SU-DHL-6 (cell line): ENCODE measurements around the gene SPRTN.

Experiments
- H2AFZ ChIP-seq: fragments of 200-600 bp; sonication (generic); 2 replicates; pipeline ENCODE4 v1.6.1; 2014; ENCODE audit warnings: low read depth, mild to moderate bottlenecking, moderate library complexity, mixed read lengths, antibody characterized with exemption, low read length; ENCODE audit not compliant: severe bottlenecking
- H3F3A ChIP-seq: fragments of 200-600 bp; shearing (Covaris generic); 2 replicates; pipeline ENCODE4 v1.6.0; 2016; ENCODE audit warnings: antibody characterized with exemption, mild to moderate bottlenecking; ENCODE audit not compliant: insufficient read depth
- H3K27ac ChIP-seq: fragments of 200-600 bp; sonication (generic); 2 replicates; pipeline ENCODE4 v1.5.1; 2016; ENCODE audit warnings: low read depth, mild to moderate bottlenecking, low read length, moderate library complexity, mixed read lengths
- H3K27me3 ChIP-seq: fragments of 200-600 bp; sonication (generic), shearing (Covaris generic); 2 replicates; pipeline ENCODE4 v1.6.0; 2014; ENCODE audit warnings: mild to moderate bottlenecking, low read length
- H3K36me3 ChIP-seq: fragments of 200-600 bp; sonication (generic); 2 replicates; pipeline ENCODE4 v1.6.1; 2014; ENCODE audit warnings: mild to moderate bottlenecking, low read length, mixed read lengths
- H3K4me2 ChIP-seq: fragments of 300-600, 200-600 bp; shearing (Covaris generic), sonication (generic); 2 replicates; pipeline ENCODE4 v1.6.0; 2014; ENCODE audit warnings: low read length, low read depth, mild to moderate bottlenecking; ENCODE audit not compliant: poor library complexity, severe bottlenecking
- H3K4me3 ChIP-seq: fragments of 200-600 bp; sonication (generic); 2 replicates; pipeline ENCODE4 v1.5.1; 2014; ENCODE audit warnings: antibody characterized with exemption, low read length, mild to moderate bottlenecking, mixed read lengths; ENCODE audit not compliant: insufficient read depth, poor library complexity, severe bottlenecking
- H3K79me2 ChIP-seq: fragments of 200-600 bp; sonication (generic); 2 replicates; pipeline ENCODE4 v1.6.1; 2014; ENCODE audit warnings: mild to moderate bottlenecking, low read length, moderate library complexity; ENCODE audit not compliant: insufficient read depth
- H3K9ac ChIP-seq: fragments of 200-600 bp; sonication (generic); 2 replicates; pipeline ENCODE4 v1.7.0; 2014; ENCODE audit warnings: mild to moderate bottlenecking, low read length
- H3K9me2 ChIP-seq: fragments of 200-600 bp; sonication (generic); replicated peaks from 2 replicates; pipeline ENCODE4 v1.6.1; 2014; ENCODE audit warnings: low read length; ENCODE audit not compliant: insufficient read depth
- H3K9me3 ChIP-seq: fragments of 200-600 bp; sonication (generic); 2 replicates; pipeline ENCODE4 v1.6.1; 2014; ENCODE audit warnings: low read length, mixed read lengths; ENCODE audit not compliant: insufficient read depth
- H4K20me1 ChIP-seq: fragments of 200-600 bp; sonication (generic); 2 replicates; pipeline ENCODE4 v1.6.1; 2014; ENCODE audit warnings: low read depth, mild to moderate bottlenecking, antibody characterized with exemption, low read length, moderate library complexity, mixed read lengths
- CTCF ChIP-seq: fragments of 200-600 bp; sonication (generic); IDR thresholded peaks from one replicate; pipeline ENCODE4 v1.5.1; 2017; ENCODE audit warnings: antibody characterized with exemption, mild to moderate bottlenecking, low read length, moderate library complexity; ENCODE audit not compliant: insufficient read depth, poor library complexity, severe bottlenecking
- EZH2phosphoT487 ChIP-seq: fragments of 200-600 bp; sonication (generic), shearing (Covaris generic); conservative IDR thresholded peaks from 2 replicates; pipeline ENCODE4 v1.6.1; 2018; ENCODE audit warnings: mild to moderate bottlenecking, antibody characterized with exemption, low read length, moderate library complexity, mixed read lengths

The SPRTN gene

DNA sequence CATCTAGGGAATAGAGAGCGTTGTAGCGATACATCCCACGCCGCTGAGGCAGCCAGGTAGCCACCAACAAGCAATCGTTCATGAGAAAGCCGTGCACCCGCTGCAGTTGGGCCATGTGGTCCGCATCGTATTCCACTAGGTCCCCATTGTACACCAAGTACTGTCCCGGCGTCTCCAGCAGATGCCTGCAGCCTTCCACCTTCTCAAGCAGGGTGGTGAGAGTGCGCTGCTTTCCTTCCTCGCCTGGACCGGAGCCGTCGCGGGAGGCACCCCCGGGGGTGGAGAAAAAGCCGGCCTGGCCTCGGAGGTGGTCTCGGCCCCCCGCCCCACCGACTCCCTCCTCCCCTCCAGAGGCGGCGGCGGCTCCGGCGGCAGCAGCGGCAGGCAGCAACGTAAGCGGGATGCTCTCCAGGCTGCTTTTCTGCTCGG is 1.0 kb upstream of the SPRTN start:
- peaks cover 5% of the 10 kb centered on the region; the same call in 1 of the 2 replicates for H3F3A ChIP-seq
- H4K20me1 ChIP-seq, result peaks cover 27% of the 10 kb centered on the region
- H3K27me3 ChIP-seq, result no peaks in the 10 kb centered on the region
- peak overlapping the region; percentile 70 for H3K4me3 ChIP-seq
- H3K9me2 ChIP-seq, result no peaks in the 10 kb centered on the region
- peak overlapping the region; percentile 96; the same call in 1 of the 2 replicates for H3K27ac ChIP-seq
- H3K79me2 ChIP-seq, result peaks cover 87% of the 10 kb centered on the region
- peak overlapping the region; percentile 44 for H2AFZ ChIP-seq
- peaks cover 6% of the 10 kb centered on the region; the same call in 1 of the 2 replicates for H3K36me3 ChIP-seq
- peak overlapping the region; percentile 83 for H3K9ac ChIP-seq
- H3K4me2 ChIP-seq, result peak overlapping the region; percentile 99
- no peak for TF ChIP-seq CTCF
- no peak for TF ChIP-seq EZH2phosphoT487
- H3K9me3 ChIP-seq, result no peaks in the 10 kb centered on the region

DNA sequence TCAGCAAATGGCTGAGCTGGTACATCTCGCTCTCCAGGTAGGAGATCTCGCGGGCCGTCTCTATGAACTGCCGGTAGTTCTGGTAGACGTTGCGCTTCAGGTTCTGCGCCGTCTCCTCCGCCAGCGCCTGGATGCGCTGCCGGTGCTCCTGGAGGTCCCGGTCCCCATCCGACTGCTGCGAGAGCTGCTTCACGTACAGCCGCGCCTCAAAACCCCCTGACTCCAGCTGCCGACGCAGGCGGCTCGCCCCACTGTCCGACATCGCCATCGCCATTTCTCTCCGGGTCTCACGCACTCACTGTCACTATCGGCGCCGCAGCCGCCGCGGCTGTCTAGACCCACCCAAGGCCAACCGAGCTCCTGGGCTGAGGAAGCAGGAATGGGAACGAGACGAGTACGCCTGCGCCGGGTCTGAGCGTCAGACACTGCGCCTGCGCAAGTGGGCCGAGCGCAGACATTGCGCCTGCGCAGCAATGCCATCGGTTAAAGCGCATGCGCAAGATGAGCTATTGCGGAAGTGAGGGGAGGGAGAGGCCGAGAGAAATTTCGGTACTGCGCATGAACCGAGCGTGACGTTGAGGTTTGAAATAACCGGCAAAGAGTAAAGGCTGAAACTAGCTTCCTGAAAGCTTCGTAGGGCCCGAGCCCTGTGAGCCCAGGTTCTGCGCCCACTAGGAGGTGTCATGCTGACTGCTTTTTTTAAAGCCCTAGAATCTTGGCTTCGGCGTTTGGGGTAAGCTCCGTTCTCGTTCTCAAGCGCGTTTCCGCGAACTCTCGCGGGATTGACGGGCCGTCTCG is 422 bp upstream of the SPRTN start, which contains the start of gene EXOC8:
TSS of gene EXOC8 (minus strand) at position 381 of the 798 bp plus-strand sequence. CDS start at position 274, 107 bp downstream.
- peak within 1 kb of the TSS; percentile 83 for H3K9ac ChIP-seq
- peaks cover 81% of the 10 kb centered on the region for H3K79me2 ChIP-seq
- peak within 1 kb of the TSS; percentile 75 for H2AFZ ChIP-seq
- H3K27ac ChIP-seq, result peak within 1 kb of the TSS; percentile 96
- no peaks in the 10 kb centered on the region for H3K9me2 ChIP-seq
- no peaks in the 10 kb centered on the region for H3K27me3 ChIP-seq
- H3F3A ChIP-seq, result peaks cover 5% of the 10 kb centered on the region; the same call in 1 of the 2 replicates
- H4K20me1 ChIP-seq, result peaks cover 23% of the 10 kb centered on the region
- H3K36me3 ChIP-seq, result peaks cover 6% of the 10 kb centered on the region; the same call in 1 of the 2 replicates
- H3K4me2 ChIP-seq, result peak within 1 kb of the TSS; percentile 99
- H3K9me3 ChIP-seq, result no peaks in the 10 kb centered on the region
- peak within 1 kb of the TSS; percentile 70 for H3K4me3 ChIP-seq
- TF ChIP-seq EZH2phosphoT487 (no peak), CTCF (no peak)

- TF ChIP-seq EZH2phosphoT487 (no peak), CTCF (no peak)
- Histone ChIP-seq H2AFZ (no peak overlapping the region), H3K27ac (no peak overlapping the region)
Measured at GRCh38 chr1:231340328-231341013, 2.4 kb downstream of the SPRTN start.

More at GRCh38 chr1:231340328-231341013, 2.4 kb downstream of the SPRTN start:
- Histone ChIP-seq H3F3A (peaks cover 13% of the 10 kb centered on the region), H3K9me2 (no peaks in the 10 kb centered on the region), H4K20me1 (peaks cover 9% of the 10 kb centered on the region), H3K4me3 (no peak overlapping the region), H3K79me2 (peaks cover 66% of the 10 kb centered on the region), H3K9me3 (no peaks in the 10 kb centered on the region), H3K36me3 (peaks cover 4% of the 10 kb centered on the region; the same call in 1 of the 2 replicates), H3K27me3 (no peaks in the 10 kb centered on the region), H3K9ac (no peak overlapping the region), H3K4me2 (no peak overlapping the region)
